GM12892 (cell line): ENCODE data around the gene MLKL.

Experiments
- POLR2A ChIP-seq: IDR thresholded peaks from 2 replicates; pipeline ENCODE4 v1.6.1; 2011; ENCODE audit warnings: low read depth, low read length, control low read depth
- POLR2AphosphoS5 ChIP-seq: IDR thresholded peaks from 2 replicates; pipeline ENCODE4 v1.6.1; 2011; ENCODE audit warnings: low read depth, low read length, control low read depth
- TAF1 ChIP-seq: IDR thresholded peaks from 2 replicates; pipeline ENCODE4 v1.6.1; 2011; ENCODE audit warnings: low read depth, mild to moderate bottlenecking, control low read depth, low read length, borderline replicate concordance

GRCh38 chr16:74745926-74746325 lies 45.3 kb upstream of the MLKL start:
- TF ChIP-seq TAF1 (no peak), POLR2AphosphoS5 (no peak), POLR2A (no peak)
